ENCODE data around the gene S1PR5. TPM values are rescaled to one million over a fixed set of nuclear protein-coding genes. Genes with fewer than 3 reads are reported as not detected.

S1PR5 gene
- total RNA-seq, 1 experiment from 2014 or later: 4.4 TPM

DNA sequence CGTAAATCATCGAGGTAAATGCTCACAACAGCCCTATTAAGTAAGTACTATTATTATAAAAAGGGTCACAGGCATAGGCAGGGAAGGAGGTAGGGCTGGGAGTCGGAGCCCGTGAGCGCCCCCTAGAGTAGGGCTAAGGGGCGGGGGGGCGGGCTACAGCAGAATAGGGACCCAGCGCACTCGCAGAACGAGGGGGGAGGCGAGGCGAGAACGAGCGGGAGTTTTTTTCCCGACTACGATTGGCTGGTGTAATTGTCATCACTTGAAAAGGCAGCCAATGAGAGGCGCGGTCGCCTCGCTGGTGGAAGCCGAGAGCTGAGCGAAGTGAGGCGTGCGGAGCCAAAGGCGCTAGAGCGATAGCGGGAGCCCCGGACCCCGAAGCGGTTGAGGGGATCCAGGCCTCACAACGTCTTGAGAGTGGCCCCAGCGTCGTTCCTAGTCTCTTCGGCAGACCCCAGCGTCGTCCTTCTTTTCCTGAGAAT, 38.3 kb downstream of the S1PR5 start:
- no peaks in the 10 kb centered on the region for H3K27me3 ChIP-seq (ENCODE audit: insufficient read depth, low read length)
- H2AFZ ChIP-seq (ENCODE audit: low read depth, low read length, poor library complexity, severe bottlenecking): peak overlapping the region; percentile 44
- BruUV-seq (replicated peaks): no TSS peak
- H3K4me2 ChIP-seq (ENCODE audit: low read length): peak overlapping the region; percentile 35; the same call in 1 of the 2 replicates
- ChIA-PET CTCF (interaction anchor here (1.0 kb wide), 1 partner anchor 221 kb away, joined by 3 read pairs; no protein-coding TSS in a partner anchor), RAD21 (ENCODE audit: low non-redundant PET in 1 of 2, low total read pairs in 2 of 2, uncharacterized antibody in 2 of 2, unreplicated experiment in 2 of 2) (no interaction called here), POLR2A (no interaction called here)
- DNase-seq (ENCODE audit: low read depth, low spot score): peak; percentile 80
- H4K20me1 ChIP-seq (ENCODE audit: insufficient read depth): no peaks in the 10 kb centered on the region
- no peaks in the 10 kb centered on the region for H3K36me3 ChIP-seq (ENCODE audit: control insufficient read depth in 1 of 2, insufficient read depth in 2 of 2, low read length in 2 of 2)
- no peaks in the 10 kb centered on the region for H3K9me2 ChIP-seq (ENCODE audit: insufficient read depth)
- ATAC-seq: peak; percentile 93
- H3K79me2 ChIP-seq (ENCODE audit: insufficient read depth, low read length): no peaks in the 10 kb centered on the region
- no peak overlapping the region for H3K27ac ChIP-seq (ENCODE audit: low read depth, low read length)
- no peak for TF ChIP-seq EZH2 (IDR thresholded peaks at IDR 0.05)
- TF ChIP-seq ZFX (IDR thresholded peaks at IDR 0.05): no peak
- no peak for TF ChIP-seq FOSL1 (IDR thresholded peaks at IDR 0.05; ENCODE audit: low read depth)
- peak; percentile 49 for TF ChIP-seq SP1 (IDR thresholded peaks at IDR 0.05; ENCODE audit: low read depth)
- no peak for TF ChIP-seq SIN3A (IDR thresholded peaks at IDR 0.05; ENCODE audit: low read depth)
- TF ChIP-seq CEBPB (IDR thresholded peaks at IDR 0.05; ENCODE audit: low read depth): no peak
- TF ChIP-seq, protein P1, sequence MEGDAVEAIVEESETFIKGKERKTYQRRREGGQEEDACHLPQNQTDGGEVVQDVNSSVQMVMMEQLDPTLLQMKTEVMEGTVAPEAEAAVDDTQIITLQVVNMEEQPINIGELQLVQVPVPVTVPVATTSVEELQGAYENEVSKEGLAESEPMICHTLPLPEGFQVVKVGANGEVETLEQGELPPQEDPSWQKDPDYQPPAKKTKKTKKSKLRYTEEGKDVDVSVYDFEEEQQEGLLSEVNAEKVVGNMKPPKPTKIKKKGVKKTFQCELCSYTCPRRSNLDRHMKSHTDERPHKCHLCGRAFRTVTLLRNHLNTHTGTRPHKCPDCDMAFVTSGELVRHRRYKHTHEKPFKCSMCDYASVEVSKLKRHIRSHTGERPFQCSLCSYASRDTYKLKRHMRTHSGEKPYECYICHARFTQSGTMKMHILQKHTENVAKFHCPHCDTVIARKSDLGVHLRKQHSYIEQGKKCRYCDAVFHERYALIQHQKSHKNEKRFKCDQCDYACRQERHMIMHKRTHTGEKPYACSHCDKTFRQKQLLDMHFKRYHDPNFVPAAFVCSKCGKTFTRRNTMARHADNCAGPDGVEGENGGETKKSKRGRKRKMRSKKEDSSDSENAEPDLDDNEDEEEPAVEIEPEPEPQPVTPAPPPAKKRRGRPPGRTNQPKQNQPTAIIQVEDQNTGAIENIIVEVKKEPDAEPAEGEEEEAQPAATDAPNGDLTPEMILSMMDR (IDR thresholded peaks at IDR 0.05 in 2 of 3, conservative IDR thresholded peaks at IDR 0.05 in 1 of 3; ENCODE audit: borderline replicate concordance in 1 of 3, insufficient read depth in 1 of 3, low read depth in 2 of 3, low read length in 2 of 3): peak; percentile 37 to 48 (median 45); a peak in 4 of 6 replicates
- no peak for TF ChIP-seq ELF1 (IDR thresholded peaks at IDR 0.05; ENCODE audit: borderline replicate concordance, low read depth)
- peak; percentile 19; the same call in 1 of the 2 replicates for TF ChIP-seq RAD21 (IDR thresholded peaks at IDR 0.05; ENCODE audit: low read depth)
- TF ChIP-seq, protein P2, sequence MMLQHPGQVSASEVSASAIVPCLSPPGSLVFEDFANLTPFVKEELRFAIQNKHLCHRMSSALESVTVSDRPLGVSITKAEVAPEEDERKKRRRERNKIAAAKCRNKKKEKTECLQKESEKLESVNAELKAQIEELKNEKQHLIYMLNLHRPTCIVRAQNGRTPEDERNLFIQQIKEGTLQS (IDR thresholded peaks at IDR 0.05): no peak
- TF ChIP-seq, protein P3, sequence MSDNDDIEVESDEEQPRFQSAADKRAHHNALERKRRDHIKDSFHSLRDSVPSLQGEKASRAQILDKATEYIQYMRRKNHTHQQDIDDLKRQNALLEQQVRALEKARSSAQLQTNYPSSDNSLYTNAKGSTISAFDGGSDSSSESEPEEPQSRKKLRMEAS (IDR thresholded peaks at IDR 0.05): peak; percentile 58; the same call in 1 of the 2 replicates
- peaks cover 2 to 19% of the 10 kb centered on the region in 2 experiments; a peak in 3 of 4 replicates for H3K4me1 ChIP-seq (ENCODE audit: control insufficient read depth in 1 of 2, insufficient read depth in 2 of 2, low read length in 2 of 2)
- H3K9me3 ChIP-seq (ENCODE audit: control insufficient read depth in 1 of 2, insufficient read depth in 1 of 2, low read depth in 1 of 2, low read length in 2 of 2): no peaks in the 10 kb centered on the region
- no peak overlapping the region for H3K9ac ChIP-seq (ENCODE audit: low read length)
- intact Hi-C loops (cut with micrococcal nuclease): loop anchor here (5.0 kb wide), 1 partner anchor 77 kb away; the partner anchor contains the start of gene CDC37
- H3K4me3 ChIP-seq (replicated peaks in 1 of 2; ENCODE audit: low read depth in 1 of 2, low read length in 2 of 2): no peak overlapping the region

Measured in HCT116 (cell line).